Lower leg skin (tissue), 4 donors: ENCODE data around the gene TGFBR2. TPM values are rescaled to one million over a fixed set of nuclear protein-coding genes. Genes with fewer than 3 reads are reported as not detected.

Experiments used
- DNase-seq, 2 donors: peaks; one replicate each; pipeline ENCODE4 v3.0.0-alpha.2; 2019; ENCODE audit warnings: low spot score in 2 of 2
- H3K4me3 ChIP-seq: fragments of 200-600 bp; sonication (generic); 2 replicates; pipeline ENCODE4 v1.5.1; 2017; ENCODE audit warnings: mild to moderate bottlenecking, low read depth; ENCODE audit not compliant: poor library complexity, severe bottlenecking
- CTCF ChIP-seq, 3 donors: fragments of 450-650 bp; IDR thresholded peaks; one replicate each; pipeline ENCODE4 v1.5.1; 2016; ENCODE audit warnings: antibody characterized with exemption in 3 of 3, mild to moderate bottlenecking in 3 of 3, moderate library complexity in 2 of 3
- POLR2A ChIP-seq, 2 donors: fragments of 450-650 bp; IDR thresholded peaks; one replicate each; pipeline ENCODE4 v1.6.1; 2016 to 2017; ENCODE audit warnings: antibody characterized with exemption in 2 of 2, mild to moderate bottlenecking in 1 of 2, moderate library complexity in 1 of 2
- WGBS, 2 donors: methylation state at CpG; one replicate each; pipeline ENCODE4 v1.1.5; 2018; 5-methylcytosine and 5-hydroxymethylcytosine counted together
- intact Hi-C: fragments of 100-400 bp; cut with DNase I; formaldehyde crosslinking; loops from one replicate; pipeline ENCODE4 v1.15.0; 2023; ENCODE audit warnings: low total_unique reads
- total RNA-seq, 4 donors: library from RNA; depleted of rRNA; stranded (reverse); fragments of >200 nt; gene quantifications; one replicate each; pipeline ENCODE4 v1.1.0, GENCODE V29; 2016

The TGFBR2 gene
- total RNA-seq, 4 donors from 2014 or later = 57.8 to 109 (median 71.4) TPM

- no peak for TF ChIP-seq POLR2A (IDR thresholded peaks at IDR 0.05)
- TF ChIP-seq CTCF (IDR thresholded peaks at IDR 0.05) = no peak
- no peak for DNase-seq
- intact Hi-C loops = no loop called here
- 73% methylated on average over 7 of the region's 7 CpGs for WGBS, 2 donors
- H3K4me3 ChIP-seq = no peak overlapping the region
Measured at GRCh38 chr3:30631243-30631904, 25.0 kb downstream of the TGFBR2 start.

- WGBS, 2 donors = 26 to 36% methylated on average over 3 of the region's 3 CpGs
- intact Hi-C loops = no loop called here
- TF ChIP-seq POLR2A (IDR thresholded peaks at IDR 0.05) (no peak), CTCF (IDR thresholded peaks at IDR 0.05) (no peak)
- DNase-seq = no peak
- H3K4me3 ChIP-seq = no peak overlapping the region
Measured at GRCh38 chr3:30632065-30632464, 25.7 kb downstream of the TGFBR2 start.

GRCh38 chr3:30632521-30632920, 26.1 kb downstream of the TGFBR2 start:
- no peak for TF ChIP-seq CTCF (IDR thresholded peaks at IDR 0.05)
- TF ChIP-seq POLR2A (IDR thresholded peaks at IDR 0.05) = no peak
- H3K4me3 ChIP-seq = no peak overlapping the region
- no peak for DNase-seq
- 55 to 64% methylated on average over 1 of the region's 1 CpG for WGBS, 2 donors
- intact Hi-C loops = no loop called here

GRCh38 chr3:30633718-30634117, 27.3 kb downstream of the TGFBR2 start:
- H3K4me3 ChIP-seq = no peak overlapping the region
- 83 to 86% methylated on average over 3 of the region's 3 CpGs for WGBS, 2 donors
- TF ChIP-seq CTCF (IDR thresholded peaks at IDR 0.05) (no peak), POLR2A (IDR thresholded peaks at IDR 0.05) (no peak)
- DNase-seq = no peak
- intact Hi-C loops = no loop called here

- TF ChIP-seq CTCF (IDR thresholded peaks at IDR 0.05) (no peak), POLR2A (IDR thresholded peaks at IDR 0.05) (no peak)
- DNase-seq = no peak
- intact Hi-C loops = no loop called here
- WGBS, 2 donors = 56 to 65% methylated on average over 3 of the region's 3 CpGs
- no peak overlapping the region for H3K4me3 ChIP-seq
Measured at GRCh38 chr3:30634761-30635735, 28.6 kb downstream of the TGFBR2 start.
